Measurements from ENCODE around the gene PSMD13. TPM values are rescaled to one million over a fixed set of nuclear protein-coding genes. Genes with fewer than 3 reads are reported as not detected.

PSMD13 gene
- total RNA-seq, 1 donor from 2014 or later: 94.1 TPM

DNA sequence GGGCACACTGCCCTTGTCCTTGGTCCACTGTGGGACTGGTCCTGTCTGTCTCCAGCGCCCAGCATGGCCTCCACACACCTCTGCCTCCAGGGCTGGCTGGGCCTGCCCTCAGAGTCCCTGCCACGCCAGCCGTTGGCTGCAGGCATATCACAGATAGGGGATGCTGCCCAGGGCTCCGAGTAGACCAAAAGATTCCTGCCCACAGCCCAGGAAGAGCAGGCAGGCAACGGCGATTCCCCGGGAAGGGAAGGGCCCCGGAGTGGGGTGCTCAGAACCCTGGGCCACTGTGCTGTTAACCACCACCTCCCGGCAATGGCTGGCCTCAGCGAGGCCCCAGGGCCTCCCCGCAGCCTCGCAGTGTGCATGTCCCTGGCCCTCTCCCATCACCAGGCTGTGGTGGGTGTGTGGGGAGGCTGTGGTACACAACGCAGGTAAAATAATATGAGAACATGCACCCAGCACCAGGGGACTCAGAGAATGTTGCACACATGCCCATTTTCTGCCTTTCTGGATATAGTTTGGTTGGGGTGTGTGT is 60.3 kb downstream of the PSMD13 start:
- DNase-seq: peak; percentile 16
- Histone ChIP-seq H3K36me3 (no peaks in the 10 kb centered on the region), H3K4me3 (peak overlapping the region; percentile 6), H3K27me3 (ENCODE audit: low read depth) (peaks cover 67% of the 10 kb centered on the region), H3K27ac (replicated peaks) (no peak overlapping the region), H3K9me3 (replicated peaks) (no peaks in the 10 kb centered on the region), H3K4me1 (peaks cover 28% of the 10 kb centered on the region)
- intact Hi-C loops (cut with micrococcal nuclease): no loop called here
- TF ChIP-seq, protein P1, sequence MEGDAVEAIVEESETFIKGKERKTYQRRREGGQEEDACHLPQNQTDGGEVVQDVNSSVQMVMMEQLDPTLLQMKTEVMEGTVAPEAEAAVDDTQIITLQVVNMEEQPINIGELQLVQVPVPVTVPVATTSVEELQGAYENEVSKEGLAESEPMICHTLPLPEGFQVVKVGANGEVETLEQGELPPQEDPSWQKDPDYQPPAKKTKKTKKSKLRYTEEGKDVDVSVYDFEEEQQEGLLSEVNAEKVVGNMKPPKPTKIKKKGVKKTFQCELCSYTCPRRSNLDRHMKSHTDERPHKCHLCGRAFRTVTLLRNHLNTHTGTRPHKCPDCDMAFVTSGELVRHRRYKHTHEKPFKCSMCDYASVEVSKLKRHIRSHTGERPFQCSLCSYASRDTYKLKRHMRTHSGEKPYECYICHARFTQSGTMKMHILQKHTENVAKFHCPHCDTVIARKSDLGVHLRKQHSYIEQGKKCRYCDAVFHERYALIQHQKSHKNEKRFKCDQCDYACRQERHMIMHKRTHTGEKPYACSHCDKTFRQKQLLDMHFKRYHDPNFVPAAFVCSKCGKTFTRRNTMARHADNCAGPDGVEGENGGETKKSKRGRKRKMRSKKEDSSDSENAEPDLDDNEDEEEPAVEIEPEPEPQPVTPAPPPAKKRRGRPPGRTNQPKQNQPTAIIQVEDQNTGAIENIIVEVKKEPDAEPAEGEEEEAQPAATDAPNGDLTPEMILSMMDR (IDR thresholded peaks at IDR 0.05; ENCODE audit: borderline replicate concordance): no peak

DNA sequence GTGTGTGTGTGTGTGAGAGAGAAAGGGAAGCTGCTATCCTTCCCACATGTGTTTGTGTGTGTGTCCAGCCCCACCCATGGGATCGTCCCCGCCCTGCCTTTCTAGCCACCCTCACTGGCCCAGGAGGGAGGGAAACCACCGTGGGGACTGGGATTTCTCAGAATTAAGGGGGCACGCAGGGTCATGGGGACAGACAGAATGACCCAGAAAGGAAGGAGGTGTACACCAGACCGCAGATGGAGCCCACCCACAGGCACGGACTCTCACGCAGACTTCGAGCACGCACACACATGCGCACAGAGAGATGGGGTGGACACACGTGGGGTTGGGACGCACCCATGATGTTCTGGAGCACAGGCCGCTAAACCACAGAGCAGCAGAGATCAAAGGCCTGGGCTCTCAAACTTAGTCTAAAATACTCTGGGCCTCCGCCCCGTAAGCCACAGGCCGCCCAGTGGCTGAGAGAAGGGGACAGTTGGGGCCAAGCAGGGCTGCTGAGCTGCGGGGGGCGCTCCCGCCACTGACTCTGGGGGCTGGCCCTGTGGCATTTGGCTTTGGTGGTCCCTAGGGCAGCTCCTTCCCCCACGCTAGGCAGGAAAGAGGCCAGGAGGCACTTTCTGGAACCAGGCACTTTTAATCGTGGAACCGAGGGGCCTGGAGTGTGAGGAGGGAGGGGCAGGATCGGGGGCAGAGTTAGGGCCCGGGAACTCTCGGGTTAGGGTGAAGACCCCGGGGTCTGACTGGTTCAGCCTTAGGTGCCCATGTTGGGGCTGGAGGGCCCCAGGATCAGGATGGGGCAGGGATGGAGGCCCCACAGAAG is 61.0 kb downstream of the PSMD13 start:
- peaks cover 70% of the 10 kb centered on the region for H3K27me3 ChIP-seq (ENCODE audit: low read depth)
- no peaks in the 10 kb centered on the region for H3K9me3 ChIP-seq (replicated peaks)
- DNase-seq: peak; percentile 46
- H3K27ac ChIP-seq (replicated peaks): peak overlapping the region; percentile 36
- H3K4me1 ChIP-seq: peaks cover 28% of the 10 kb centered on the region
- H3K4me3 ChIP-seq: peak overlapping the region; percentile 6
- intact Hi-C loops (cut with micrococcal nuclease): no loop called here
- TF ChIP-seq, protein P1 (IDR thresholded peaks at IDR 0.05; ENCODE audit: borderline replicate concordance): no peak
- H3K36me3 ChIP-seq: no peaks in the 10 kb centered on the region

DNA sequence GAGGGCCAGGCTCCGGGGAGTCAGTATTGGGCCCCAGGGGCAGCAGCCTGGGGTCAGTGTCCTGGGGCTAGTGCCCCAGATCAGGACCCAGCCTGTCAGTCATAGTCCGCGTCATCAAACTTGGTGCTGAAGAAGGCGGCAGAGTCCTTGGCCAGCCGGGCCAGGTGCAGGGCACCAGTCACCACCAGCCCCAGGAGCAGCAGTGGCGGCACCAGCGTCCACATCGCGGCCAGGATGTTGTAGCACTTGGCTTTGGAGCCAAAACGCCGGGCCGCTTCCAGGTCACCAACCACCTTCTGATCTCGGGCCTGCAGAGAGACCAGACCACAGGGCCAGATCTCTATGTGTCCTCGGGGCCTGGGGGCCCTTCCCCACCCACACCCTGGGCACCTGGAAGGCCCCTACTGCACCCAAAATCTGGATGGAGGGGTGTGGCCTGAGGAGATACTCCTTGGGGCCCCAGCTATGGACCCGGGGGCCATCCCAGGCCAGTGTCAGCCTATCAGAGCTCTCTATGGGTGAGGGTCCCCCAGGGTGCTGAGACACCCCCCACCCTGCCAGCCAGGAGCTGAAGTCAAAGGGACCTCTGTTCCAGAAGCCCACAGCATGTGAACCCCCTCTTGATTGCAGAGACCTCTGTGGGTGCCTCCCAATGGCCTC is 61.8 kb downstream of the PSMD13 start:
- intact Hi-C loops (cut with micrococcal nuclease): no loop called here
- H3K27me3 ChIP-seq (ENCODE audit: low read depth): peaks cover 72% of the 10 kb centered on the region
- peaks cover 28% of the 10 kb centered on the region for H3K4me1 ChIP-seq
- peak; percentile 17 for DNase-seq
- H3K4me3 ChIP-seq: no peak overlapping the region
- H3K9me3 ChIP-seq (replicated peaks): no peaks in the 10 kb centered on the region
- TF ChIP-seq, protein P1 (IDR thresholded peaks at IDR 0.05; ENCODE audit: borderline replicate concordance): no peak
- H3K27ac ChIP-seq (replicated peaks): peak overlapping the region; percentile 36
- H3K36me3 ChIP-seq: no peaks in the 10 kb centered on the region

DNA sequence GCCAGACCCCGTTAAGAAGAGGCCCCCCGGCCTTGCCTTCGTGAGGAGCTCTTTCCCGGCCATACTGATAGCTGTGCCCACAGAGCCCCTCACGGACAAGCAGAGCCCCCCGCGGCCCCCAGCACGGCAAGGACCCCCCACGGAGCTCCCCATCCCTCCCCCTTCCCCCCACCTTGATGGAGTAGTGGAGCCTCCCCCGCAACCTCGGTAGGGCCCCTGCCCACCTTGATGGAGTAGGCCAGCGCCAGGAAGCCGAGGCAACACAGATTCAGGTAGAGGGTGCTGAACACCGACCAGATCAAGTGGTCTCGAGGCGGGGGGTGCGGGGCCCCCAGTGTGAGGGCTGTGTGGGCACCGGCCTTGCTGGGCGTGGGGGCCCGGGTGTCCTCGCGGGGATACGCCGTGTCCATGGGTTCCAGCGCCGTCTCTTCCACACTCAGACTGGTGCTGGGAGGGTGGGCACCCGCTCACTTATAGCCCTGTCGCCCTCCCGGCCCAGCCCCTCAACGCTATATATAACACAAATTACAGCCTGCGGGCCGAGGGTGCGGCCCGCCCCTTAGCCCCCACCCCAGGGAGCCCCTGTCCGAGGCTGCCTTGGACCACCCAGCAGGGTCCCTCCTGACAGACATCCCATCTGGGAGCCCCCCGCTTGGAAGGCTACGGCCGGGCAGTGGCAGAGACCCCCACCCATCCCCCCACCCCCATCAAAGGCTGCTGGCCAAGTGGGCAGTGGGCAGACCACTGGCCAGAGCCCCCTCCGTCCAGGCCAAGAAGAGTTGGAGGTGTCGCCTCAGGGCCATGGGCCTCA is 62.5 kb downstream of the PSMD13 start, which contains the start of gene IFITM5:
IFITM5 (minus strand) TSS at position 446 of the 811 bp plus-strand sequence; CDS start at position 410, 36 bp downstream.
- H3K27ac ChIP-seq (replicated peaks): peak within 1 kb of the TSS; percentile 36
- H3K36me3 ChIP-seq: no peaks in the 10 kb centered on the region
- H3K27me3 ChIP-seq (ENCODE audit: low read depth): peaks cover 71% of the 10 kb centered on the region
- intact Hi-C loops (cut with micrococcal nuclease): no loop called here
- H3K9me3 ChIP-seq (replicated peaks): no peaks in the 10 kb centered on the region
- no peak within 1 kb of the TSS for H3K4me3 ChIP-seq
- TF ChIP-seq, protein P1 (IDR thresholded peaks at IDR 0.05; ENCODE audit: borderline replicate concordance): no peak
- peaks cover 28% of the 10 kb centered on the region for H3K4me1 ChIP-seq
- DNase-seq: peak; percentile 13

All from left ventricle myocardium inferior (tissue), 1 donor.